ENCODE data around the gene ABCF2. TPM values are rescaled to one million over a fixed set of nuclear protein-coding genes. Genes with fewer than 3 reads are reported as not detected.

ABCF2 gene
- total and polyA plus RNA-seq, 3 experiments from 2014 or later: 36.7 to 95.1 (median 86.5) TPM

DNA sequence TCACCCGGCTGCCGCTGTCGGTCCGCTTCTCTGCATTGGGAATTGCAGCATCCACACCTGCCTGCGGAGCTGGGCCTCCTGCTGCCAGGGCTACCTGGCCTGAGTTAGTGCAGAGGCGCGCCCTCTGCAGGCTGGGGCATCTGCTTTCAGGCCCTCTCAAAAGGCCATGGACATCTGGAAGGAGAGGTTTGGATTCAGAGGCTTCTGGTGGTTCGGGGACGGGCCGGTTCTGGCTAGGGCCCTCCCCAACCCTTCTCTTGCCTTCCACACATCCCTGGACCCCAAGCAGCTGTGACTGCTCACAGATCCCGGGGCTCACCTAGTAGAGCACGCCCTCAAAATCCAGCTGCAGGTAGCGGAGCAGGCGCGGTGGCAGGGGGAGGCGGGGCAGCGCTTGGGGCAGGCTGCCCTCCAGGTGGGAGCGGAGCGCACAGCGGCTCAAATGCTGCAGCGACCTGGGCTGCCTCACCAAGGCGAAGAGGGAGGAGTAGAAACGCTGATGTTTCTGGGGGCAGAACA, 51.2 kb downstream of the ABCF2 start:
- H3K4me3 Mint-ChIP-seq: no peak overlapping the region
- no peaks in the 10 kb centered on the region for H3K9me3 ChIP-seq (ENCODE audit: low read length)
- no peaks in the 10 kb centered on the region for H3K9me3 Mint-ChIP-seq
- H3K4me3 ChIP-seq (ENCODE audit: low read length): no peak overlapping the region
- H3K4me1 ChIP-seq (ENCODE audit: insufficient read depth, low read length): no peaks in the 10 kb centered on the region
- H3K27me3 ChIP-seq (ENCODE audit: insufficient read depth, low read length, poor library complexity, severe bottlenecking): no peaks in the 10 kb centered on the region
- H3K27ac ChIP-seq (ENCODE audit: low read depth, low read length): no peak overlapping the region
- no peaks in the 10 kb centered on the region for H3K36me3 ChIP-seq (ENCODE audit: insufficient read depth, low read length)
- ChIA-PET CTCF (interaction anchor here (0.8 to 1.0 kb wide), 3 partner anchors 51 to 69 kb away, joined by 3 read pairs; partner anchors contain the start of gene ABCF2), POLR2A (no interaction called here)
- peaks cover 0 to 2% (median 0%) of the 10 kb centered on the region in 3 donors for H3K36me3 Mint-ChIP-seq
- H3K4me1 Mint-ChIP-seq: peaks cover 8 to 12% (median 10%) of the 10 kb centered on the region in 3 donors
- DNase-seq: no peak
- peaks cover 35 to 65% of the 10 kb centered on the region in 2 donors for H3K27me3 Mint-ChIP-seq
- no peak overlapping the region for H3K27ac Mint-ChIP-seq

- ChIA-PET CTCF (interaction anchor here (0.8 to 0.9 kb wide), 2 partner anchors 51 to 69 kb away, joined by 3 read pairs; partner anchors contain the start of gene ABCF2), POLR2A (no interaction called here)
- Mint-ChIP-seq H3K27ac (no peak overlapping the region), H3K36me3 (peaks cover 0 to 2% (median 0%) of the 10 kb centered on the region in 3 donors), H3K27me3 (peaks cover 31 to 60% of the 10 kb centered on the region in 2 donors), H3K4me1 (peaks cover 8 to 12% (median 10%) of the 10 kb centered on the region in 3 donors), H3K9me3 (no peaks in the 10 kb centered on the region), H3K4me3 (no peak overlapping the region)
- no peaks in the 10 kb centered on the region for H3K4me1 ChIP-seq (ENCODE audit: insufficient read depth, low read length)
- H3K27ac ChIP-seq (ENCODE audit: low read depth, low read length): no peak overlapping the region
- no peak overlapping the region for H3K4me3 ChIP-seq (ENCODE audit: low read length)
- no peaks in the 10 kb centered on the region for H3K27me3 ChIP-seq (ENCODE audit: insufficient read depth, low read length, poor library complexity, severe bottlenecking)
- no peaks in the 10 kb centered on the region for H3K9me3 ChIP-seq (ENCODE audit: low read length)
- DNase-seq: no peak
- H3K36me3 ChIP-seq (ENCODE audit: insufficient read depth, low read length): no peaks in the 10 kb centered on the region
Observed at GRCh38 chr7:151175047-151175792, 51.8 kb downstream of the ABCF2 start.

DNA sequence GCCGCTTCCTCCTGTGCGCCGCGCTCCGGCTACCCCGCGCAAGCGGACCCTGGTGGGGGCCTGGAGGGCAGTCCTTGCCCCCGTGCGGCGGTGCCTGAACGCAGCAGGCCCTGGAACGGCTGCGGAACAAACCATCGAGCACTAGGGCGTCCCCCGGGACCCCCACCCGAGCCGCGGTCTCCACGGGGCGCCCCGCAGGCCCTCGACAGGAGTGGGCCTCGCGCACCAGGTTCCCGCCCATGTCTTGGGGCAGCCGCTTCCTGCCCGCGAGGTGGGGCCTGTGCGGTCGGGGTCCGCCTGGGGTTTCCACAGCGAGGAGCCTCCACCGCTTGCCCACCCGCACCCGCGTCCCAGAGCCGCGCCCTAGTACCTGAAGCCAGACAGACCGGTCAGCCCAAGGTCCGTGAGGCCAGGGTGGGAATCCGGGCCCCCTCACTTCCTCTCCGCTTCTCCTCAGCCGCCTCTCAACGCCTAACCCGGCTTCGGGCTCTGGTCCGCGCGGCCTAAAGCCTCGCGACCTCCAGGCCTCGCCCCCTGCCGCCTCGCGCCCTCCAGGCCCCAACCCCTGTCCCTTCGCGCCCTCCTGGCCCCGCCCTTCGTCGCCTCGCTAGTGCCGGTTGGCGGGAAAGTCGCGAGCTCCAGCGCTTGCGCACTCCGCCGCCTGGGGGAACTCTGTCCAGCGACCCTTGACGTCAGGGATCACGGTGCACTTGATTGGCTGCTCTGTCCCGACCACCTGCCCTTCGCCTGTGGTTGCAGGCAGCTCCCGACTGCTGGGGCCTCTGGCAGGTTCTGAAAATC, 52.6 kb downstream of the ABCF2 start:
- no peak overlapping the region for H3K4me3 Mint-ChIP-seq
- H3K27ac Mint-ChIP-seq: no peak overlapping the region
- H3K27me3 ChIP-seq (ENCODE audit: insufficient read depth, low read length, poor library complexity, severe bottlenecking): no peaks in the 10 kb centered on the region
- H3K9me3 ChIP-seq (ENCODE audit: low read length): no peaks in the 10 kb centered on the region
- H3K27ac ChIP-seq (ENCODE audit: low read depth, low read length): no peak overlapping the region
- H3K36me3 ChIP-seq (ENCODE audit: insufficient read depth, low read length): no peaks in the 10 kb centered on the region
- CTCF ChIA-PET: no interaction called here
- peaks cover 36 to 62% of the 10 kb centered on the region in 2 donors for H3K27me3 Mint-ChIP-seq
- peaks cover 0 to 2% (median 0%) of the 10 kb centered on the region in 3 donors for H3K36me3 Mint-ChIP-seq
- no peaks in the 10 kb centered on the region for H3K4me1 ChIP-seq (ENCODE audit: insufficient read depth, low read length)
- no peak overlapping the region for H3K4me3 ChIP-seq (ENCODE audit: low read length)
- DNase-seq: peak in 1 of 5 donors; percentile 30
- no peaks in the 10 kb centered on the region for H3K9me3 Mint-ChIP-seq
- POLR2A ChIA-PET: no interaction called here
- H3K4me1 Mint-ChIP-seq: peaks cover 8 to 12% (median 10%) of the 10 kb centered on the region in 3 donors

DNA sequence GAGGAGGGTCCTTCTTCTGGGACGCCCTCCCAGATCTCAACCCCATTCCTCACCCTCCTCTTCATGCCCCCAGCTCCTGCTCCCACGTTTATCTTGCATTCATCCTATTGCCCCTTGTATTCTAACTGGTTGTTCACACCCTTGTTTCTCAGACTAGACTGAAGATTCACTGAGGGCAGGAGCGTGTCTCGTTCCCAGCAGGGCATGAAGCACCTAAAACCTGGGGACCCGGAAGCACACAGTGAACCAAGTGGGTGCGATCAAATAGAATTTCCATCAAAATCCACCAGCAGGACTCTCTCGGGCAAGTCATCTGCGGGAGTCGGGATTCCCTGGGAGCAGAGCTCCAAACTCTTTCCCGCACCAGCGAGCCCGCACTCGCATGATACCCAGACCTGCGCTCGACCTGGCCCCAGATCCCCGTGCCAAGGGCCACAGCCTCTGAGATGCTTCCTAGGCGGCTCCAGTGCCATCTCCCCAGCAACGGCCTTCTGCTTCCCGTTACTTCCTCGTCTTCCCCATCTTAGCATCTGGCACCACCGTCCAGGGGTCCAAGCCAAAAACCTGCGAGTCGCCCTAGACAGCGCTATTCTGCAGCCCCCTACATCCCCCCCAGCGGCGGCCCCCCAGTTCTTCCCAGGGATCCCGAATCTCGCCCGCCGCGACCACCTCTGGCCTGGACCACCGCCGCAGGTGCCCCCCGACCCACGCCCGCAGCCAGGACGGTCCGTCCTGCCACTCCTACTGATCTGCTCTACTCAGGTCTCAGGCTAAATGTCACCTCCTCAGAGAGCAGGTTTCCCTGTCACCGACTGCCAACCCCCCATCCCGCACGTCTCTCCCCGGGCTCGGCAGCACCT, 53.4 kb downstream of the ABCF2 start:
- no peaks in the 10 kb centered on the region for H3K9me3 ChIP-seq (ENCODE audit: low read length)
- H3K27ac Mint-ChIP-seq: no peak overlapping the region
- peaks cover 41 to 65% of the 10 kb centered on the region in 2 donors for H3K27me3 Mint-ChIP-seq
- peaks cover 10 to 14% (median 11%) of the 10 kb centered on the region in 3 donors for H3K4me1 Mint-ChIP-seq
- no peak for DNase-seq
- no peaks in the 10 kb centered on the region for H3K36me3 Mint-ChIP-seq
- no peak overlapping the region for H3K4me3 ChIP-seq (ENCODE audit: low read length)
- CTCF ChIA-PET: no interaction called here
- H3K27ac ChIP-seq (ENCODE audit: low read depth, low read length): no peak overlapping the region
- H3K36me3 ChIP-seq (ENCODE audit: insufficient read depth, low read length): no peaks in the 10 kb centered on the region
- H3K27me3 ChIP-seq (ENCODE audit: insufficient read depth, low read length, poor library complexity, severe bottlenecking): peaks cover 6% of the 10 kb centered on the region
- POLR2A ChIA-PET: no interaction called here
- H3K4me3 Mint-ChIP-seq: no peak overlapping the region
- H3K9me3 Mint-ChIP-seq: no peaks in the 10 kb centered on the region
- H3K4me1 ChIP-seq (ENCODE audit: insufficient read depth, low read length): no peaks in the 10 kb centered on the region

DNA sequence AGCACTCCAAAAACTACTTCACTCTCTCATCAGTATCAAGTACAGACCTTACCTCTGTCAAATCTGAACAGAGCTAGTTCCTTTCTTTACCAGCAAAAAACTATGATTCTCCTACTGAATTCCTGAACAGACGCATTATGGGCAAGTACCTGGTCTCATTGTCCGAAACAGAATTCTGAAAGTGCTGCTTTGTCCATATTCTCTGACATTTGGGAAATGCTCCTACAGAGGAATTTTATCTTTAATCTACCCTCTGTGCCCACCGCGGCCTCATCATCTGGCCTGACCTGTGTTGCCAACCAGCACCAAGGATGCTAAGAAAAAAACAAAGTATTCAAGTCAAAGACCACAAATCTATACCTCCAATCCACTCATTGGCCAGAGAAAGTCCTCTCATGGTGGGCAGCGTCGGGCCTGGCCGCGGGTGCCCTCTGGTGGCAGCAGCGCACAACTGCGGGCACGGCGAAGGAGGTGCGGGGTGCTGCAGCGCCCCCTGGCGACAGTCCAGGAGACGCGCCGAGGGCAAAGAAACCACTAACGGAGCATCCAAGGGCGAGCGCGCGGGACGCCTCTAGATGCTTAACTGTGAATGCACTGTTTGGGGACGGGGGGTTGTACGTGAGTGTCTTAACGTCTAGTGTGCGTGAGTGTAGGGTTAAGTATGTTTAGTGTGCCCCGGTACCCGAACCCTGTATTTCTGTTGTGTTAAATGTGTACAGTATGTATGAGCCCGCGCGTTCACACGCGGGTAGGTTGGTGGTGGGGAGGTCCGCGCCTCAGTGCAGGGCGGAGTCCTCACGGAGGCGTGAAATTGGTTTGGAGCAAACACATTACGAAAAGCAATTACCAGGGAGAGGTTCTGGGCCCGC, 54.5 kb downstream of the ABCF2 start:
- Histone ChIP-seq H3K27me3 (ENCODE audit: insufficient read depth, low read length, poor library complexity, severe bottlenecking) (peaks cover 11% of the 10 kb centered on the region), H3K27ac (ENCODE audit: low read depth, low read length) (no peak overlapping the region), H3K9me3 (ENCODE audit: low read length) (no peaks in the 10 kb centered on the region), H3K36me3 (ENCODE audit: insufficient read depth, low read length) (no peaks in the 10 kb centered on the region), H3K4me1 (ENCODE audit: insufficient read depth, low read length) (no peaks in the 10 kb centered on the region), H3K4me3 (ENCODE audit: low read length) (no peak overlapping the region)
- Mint-ChIP-seq H3K27ac (peak overlapping the region in 3 of 8 donors; percentile 0 to 50 (median 21)), H3K9me3 (no peaks in the 10 kb centered on the region), H3K4me3 (no peak overlapping the region), H3K36me3 (no peaks in the 10 kb centered on the region), H3K27me3 (peaks cover 43 to 67% of the 10 kb centered on the region in 2 donors), H3K4me1 (peaks cover 14 to 17% (median 16%) of the 10 kb centered on the region in 3 donors)
- CTCF ChIA-PET: interaction anchor here (0.7 to 1.0 kb wide), 2 partner anchors 10 to 48 kb away, joined by 3 to 7 read pairs; no protein-coding TSS in a partner anchor
- POLR2A ChIA-PET: no interaction called here
- peak; percentile 72 to 84 (median 73) for DNase-seq

DNA sequence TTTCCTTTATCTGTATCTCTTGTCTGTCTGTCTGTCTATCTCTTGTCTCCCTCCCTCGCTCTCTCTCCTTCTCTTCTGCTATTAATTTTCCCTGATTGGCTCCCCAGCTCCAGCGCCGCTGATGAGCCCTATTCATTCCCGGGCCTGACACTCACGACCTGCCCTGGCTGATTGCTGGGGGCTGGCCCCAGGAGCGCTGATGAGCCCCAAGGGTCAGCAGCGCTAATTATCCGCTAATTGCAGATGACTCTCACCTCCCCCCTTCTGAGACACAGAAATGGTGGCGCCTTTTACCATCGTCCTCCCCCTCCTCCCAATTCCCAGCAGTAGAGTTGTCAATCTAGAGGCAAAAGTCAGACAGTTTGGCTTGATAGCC, 58.2 kb downstream of the ABCF2 start:
- Histone ChIP-seq H3K9me3 (ENCODE audit: low read length) (no peaks in the 10 kb centered on the region), H3K27me3 (ENCODE audit: insufficient read depth, low read length, poor library complexity, severe bottlenecking) (peaks cover 34% of the 10 kb centered on the region), H3K27ac (ENCODE audit: low read depth, low read length) (no peak overlapping the region), H3K36me3 (ENCODE audit: insufficient read depth, low read length) (no peaks in the 10 kb centered on the region), H3K4me1 (ENCODE audit: insufficient read depth, low read length) (peaks cover 5% of the 10 kb centered on the region), H3K4me3 (ENCODE audit: low read length) (no peak overlapping the region)
- ChIA-PET CTCF (interaction anchor here (0.6 to 3.3 kb wide), 5 partner anchors 9 to 75 kb away, joined by 3 to 12 read pairs (median 6); no protein-coding TSS in a partner anchor), POLR2A (no interaction called here)
- no peak for DNase-seq
- Mint-ChIP-seq H3K4me1 (peaks cover 14 to 18% (median 16%) of the 10 kb centered on the region in 3 donors), H3K27me3 (peaks cover 38 to 45% of the 10 kb centered on the region in 2 donors), H3K9me3 (no peaks in the 10 kb centered on the region), H3K36me3 (no peaks in the 10 kb centered on the region), H3K4me3 (peak overlapping the region in 6 of 7 donors; percentile 73 to 82 (median 78)), H3K27ac (peak overlapping the region in 1 of 8 donors; percentile 24)
